T-helper 2 cell treated with Interferon-gamma antibody and Interleukin-4, amounts not matched to agents 100 ng/mL and 5 ng/mL, for 36 hours (primary cell): ENCODE measurements around the gene HARS1. TPM values are rescaled to one million over a fixed set of nuclear protein-coding genes. Genes with fewer than 3 reads are reported as not detected.
"Not testable (repeated sequence)": the region's sequence is repeated elsewhere in the genome, so short reads cannot be mapped to it uniquely, and the experiment has no call there.

Source experiments
- intact Hi-C: fragments of 100-400 bp; cut with micrococcal nuclease; formaldehyde crosslinking; loops from one replicate; pipeline ENCODE4 v1.15.1; 2023
- total RNA-seq: library from RNA; stranded (reverse); gene quantifications from 2 replicates; pipeline ENCODE4 v1.2.3, GENCODE V29; 2022

HARS1 gene
- total RNA-seq, 1 donor from 2014 or later, result 83.4 TPM

DNA sequence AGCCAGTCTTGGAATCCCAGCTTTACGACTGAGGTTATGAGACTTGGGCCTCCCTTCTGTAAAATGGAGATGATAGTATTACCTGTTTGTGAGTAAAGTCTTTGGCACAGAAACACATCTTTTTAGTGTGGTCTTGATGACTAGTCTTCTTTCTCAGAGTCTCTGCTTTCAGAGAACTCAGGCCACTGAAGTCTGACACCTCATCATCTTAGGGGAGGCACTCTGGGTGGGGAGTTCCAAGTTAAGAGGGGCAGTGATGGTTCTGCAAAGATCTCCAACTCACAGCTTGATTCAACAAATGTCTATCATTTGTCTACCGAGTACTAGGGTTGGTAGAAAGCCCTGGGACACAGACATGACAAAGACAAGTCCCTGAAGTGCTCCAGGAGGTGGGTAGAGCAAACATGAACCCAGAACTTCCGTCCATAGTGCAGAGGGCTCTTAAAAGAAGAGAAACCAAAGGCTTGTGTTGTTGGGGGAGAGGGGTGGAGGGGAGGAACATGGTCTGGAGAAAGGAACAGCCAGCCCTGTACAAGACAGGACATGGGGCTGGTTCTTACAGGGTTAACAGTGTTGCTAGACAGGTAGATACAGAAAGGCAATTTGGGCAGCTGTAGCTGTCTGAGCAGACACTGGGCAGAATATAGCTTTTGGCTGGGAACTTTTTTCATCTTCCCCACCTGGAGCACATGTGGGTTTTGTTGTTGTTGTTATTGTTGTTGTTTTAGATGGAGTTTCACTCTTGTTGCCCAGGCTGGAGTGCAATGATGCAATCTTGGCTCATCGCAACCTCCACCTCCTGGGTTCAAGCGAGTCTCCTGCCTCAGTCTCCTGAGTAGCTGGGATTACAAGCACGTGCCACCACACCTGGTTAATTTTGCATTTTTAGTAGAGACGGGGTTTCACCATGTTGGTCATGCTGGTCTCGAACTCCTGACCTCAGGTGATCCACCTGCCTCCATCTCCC lies 55.6 kb downstream of the HARS1 start:
- intact Hi-C loops, result loop anchor here (1.0 to 5.0 kb wide), 4 partner anchors 234 to 393 kb away; partner anchors contain the start of genes ANKHD1, PFDN1 and SLC4A9

DNA sequence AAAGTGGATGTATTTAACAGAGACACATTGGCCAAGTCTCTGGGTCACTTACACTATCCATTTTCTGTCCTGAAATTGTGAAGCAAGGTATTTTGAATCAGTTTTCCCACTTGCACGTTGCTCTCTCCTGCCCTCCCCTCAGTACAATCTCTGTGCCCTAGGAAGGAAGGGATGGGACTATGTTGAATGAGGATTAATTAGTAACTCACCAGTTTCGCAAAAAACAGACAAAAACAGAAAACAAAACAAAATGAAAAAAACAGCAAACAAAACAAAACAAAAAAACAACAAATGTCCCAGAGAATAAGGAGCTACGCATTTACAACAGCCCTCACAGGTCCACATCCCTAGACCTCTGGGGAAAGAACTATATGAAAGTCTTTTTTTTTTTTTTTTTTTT lies 57.1 kb downstream of the HARS1 start:
- intact Hi-C loops, result no loop called here

DNA sequence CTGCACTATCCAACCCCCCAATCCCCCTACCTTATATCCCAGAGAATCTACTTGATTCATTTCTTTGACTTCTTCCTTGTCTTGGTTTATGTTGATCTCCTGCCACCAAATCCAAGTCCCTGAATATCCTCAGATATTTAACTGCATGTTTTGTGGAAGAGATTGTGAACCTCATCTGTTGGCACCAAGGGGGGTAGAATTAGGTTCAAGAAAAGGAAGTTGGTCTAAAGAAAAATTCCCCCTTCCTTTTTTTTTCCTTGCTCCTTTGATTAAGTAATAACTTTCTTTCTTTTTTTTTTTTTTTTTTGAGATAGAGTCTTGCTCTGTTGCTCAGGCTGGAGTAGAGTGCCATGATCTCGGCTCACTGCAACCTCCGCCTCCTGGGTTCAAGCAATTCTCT lies 57.7 kb downstream of the HARS1 start:
- intact Hi-C loops, result no loop called here

DNA sequence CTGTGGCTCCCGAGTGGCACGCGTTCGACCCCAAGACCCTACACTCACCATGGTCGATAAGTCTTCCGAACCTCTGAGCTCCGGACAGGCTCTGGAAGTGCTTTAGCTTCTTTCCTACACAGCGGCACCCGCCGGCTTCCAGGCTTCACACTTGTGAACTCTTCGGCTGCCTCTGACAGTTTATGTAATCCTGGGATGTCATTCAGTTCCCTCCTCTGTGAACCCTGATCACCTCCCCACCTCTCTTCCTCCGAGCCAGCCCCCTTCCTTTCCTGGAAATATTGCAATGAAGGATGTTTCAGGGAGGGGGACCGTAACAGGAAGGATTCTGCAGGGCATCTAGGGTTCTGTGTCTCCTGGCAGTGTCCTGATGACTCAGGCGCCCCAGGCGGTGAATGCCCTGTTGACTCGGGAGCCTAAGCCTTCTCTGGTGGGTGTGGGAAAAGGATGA lies 58.1 kb downstream of the HARS1 start, which contains the start of gene CD14:
Gene CD14, minus strand, starts transcription at position 155 of the 451 bp plus-strand sequence. Its CDS starts 104 bp downstream, at position 51.
- intact Hi-C loops, result no loop called here

DNA sequence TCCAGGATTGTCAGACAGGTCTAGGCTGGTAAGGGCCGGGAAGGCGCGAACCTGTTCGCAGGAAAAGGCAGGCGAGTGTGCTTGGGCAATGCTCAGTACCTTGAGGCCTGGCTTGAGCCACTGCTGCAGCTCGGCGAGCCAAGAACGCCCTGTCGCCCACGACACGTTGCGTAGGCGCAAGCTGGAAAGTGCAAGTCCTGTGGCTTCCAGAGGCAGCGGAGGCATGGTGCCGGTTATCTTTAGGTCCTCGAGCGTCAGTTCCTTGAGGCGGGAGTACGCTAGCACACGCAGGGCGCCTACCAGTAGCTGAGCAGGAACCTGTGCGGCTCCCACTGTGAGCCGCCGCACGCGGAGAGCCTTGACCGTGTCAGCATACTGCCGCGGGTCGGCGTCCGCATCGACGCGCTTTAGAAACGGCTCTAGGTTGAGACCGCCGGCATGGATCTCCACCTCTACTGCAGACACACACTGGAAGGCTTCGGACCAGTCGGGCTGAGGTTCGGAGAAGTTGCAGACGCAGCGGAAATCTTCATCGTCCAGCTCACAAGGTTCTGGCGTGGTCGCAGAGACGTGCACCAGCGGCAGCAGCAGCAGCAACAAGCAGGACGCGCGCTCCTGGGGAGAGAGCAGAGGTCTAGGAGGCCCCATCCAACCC lies 58.7 kb downstream of the HARS1 start:
- intact Hi-C loops, result no loop called here

DNA sequence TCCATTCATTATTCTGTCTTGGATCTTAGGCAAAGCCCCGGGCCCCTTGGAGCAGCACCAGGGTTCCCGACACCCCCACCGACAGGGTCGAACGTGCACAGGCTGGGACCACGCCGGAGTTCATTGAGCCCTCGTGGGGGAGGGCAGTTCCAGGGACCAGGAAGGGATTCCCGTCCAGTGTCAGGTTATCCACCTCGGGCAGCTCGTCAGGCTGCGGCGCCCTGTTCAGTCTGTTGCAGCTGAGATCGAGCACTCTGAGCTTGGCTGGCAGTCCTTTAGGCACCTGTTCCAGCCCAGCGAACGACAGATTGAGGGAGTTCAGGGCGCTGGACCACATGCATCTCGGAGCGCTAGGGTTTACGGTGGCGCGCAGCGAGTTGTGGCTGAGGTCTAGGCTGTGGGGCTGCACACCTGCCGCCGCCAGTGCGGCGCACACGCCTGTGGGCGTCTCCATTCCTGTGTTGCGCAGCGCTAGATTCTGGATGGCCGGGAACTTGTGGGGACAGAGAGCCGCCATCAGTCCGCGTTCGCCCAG lies 59.3 kb downstream of the HARS1 start:
- intact Hi-C loops, result no loop called here

DNA sequence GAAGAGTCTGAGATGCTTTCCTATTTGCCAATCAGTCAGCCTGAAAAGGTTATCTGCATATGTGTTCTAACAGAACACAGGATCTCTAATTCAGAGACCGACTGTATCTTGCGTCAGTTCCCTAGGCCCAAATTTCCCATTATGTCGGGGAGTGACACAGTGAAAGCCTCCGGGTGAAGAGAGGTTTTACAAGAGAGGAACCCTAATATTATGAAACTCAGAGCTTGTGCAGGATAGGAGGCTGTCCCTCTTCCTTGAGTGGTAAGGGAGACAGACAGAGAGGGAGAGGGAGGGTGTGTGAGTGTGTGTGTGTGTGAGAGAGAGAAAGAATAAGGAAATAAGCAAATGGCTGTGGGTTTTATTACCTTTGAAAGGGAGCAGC lies 60.1 kb downstream of the HARS1 start:
- intact Hi-C loops, result no loop called here

DNA sequence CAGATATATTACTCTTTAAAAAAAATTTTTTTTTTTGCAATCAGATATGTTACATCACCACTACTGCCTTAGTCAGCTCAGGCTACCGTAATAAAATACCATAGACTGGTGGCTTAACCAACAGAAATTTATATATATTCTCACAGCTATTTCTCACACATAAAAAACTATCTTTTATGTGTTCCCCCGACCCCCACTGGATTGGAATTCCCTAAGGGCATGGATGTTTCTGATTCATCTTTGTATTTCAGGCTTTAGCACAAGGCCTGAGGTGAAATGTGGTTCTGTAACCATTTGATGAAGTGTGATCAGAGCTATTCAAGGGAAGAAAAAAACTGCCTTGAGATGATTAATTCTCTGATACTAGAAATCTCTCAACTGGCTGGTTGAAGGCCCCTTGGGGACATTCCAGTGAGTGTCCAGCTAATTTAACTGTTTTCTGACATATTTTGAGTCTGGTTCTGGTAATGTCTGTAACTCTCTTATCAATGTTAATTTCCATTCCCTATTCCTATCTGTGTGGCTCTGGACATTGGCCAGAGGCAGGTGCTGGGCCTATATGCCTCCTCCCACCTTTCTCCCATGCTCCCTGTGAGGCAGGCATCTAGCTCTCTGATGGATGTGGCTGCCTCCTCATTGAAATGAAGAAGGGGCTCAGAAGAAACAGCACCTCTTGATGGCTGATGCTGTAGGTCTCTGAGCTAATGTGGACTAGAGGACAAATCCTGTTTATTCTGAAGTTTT lies 60.7 kb downstream of the HARS1 start:
- intact Hi-C loops, result no loop called here

DNA sequence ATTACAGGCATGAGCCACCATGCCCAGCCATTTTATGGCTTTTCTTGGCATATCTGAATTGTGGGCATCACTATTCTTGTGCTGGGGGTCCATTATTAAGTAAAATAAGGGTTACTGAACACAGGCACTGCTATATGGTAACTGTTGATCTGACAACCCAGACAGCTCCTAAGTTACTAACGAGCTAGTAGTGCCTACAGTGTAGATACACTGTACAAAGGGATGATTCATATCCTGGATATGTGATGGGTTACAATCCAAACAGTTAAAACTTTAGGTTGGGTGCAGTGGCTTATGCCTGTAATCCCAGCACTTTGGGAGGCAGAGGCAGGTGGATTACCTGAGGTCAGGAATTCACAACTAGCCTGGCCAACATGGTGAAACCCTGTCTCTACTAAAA lies 62.5 kb downstream of the HARS1 start:
- intact Hi-C loops, result no loop called here

DNA sequence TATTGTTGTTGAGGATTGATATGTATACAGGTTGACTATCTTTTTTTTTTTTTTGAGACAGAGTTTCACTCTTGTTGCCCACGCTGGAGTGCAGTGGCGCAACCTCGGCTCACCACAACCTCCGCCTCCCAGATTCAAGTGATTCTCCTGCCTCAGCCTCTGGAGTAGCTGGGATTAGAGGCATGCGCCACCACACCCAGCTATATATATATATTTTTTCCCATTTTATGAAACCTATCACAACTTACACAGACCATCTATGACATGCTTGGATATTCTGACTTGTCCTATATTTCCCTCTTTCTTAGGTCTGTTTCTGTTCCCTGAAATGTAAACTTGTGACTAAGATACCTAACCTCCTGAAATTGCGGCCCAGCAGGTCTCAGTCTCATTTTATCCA lies 63.2 kb downstream of the HARS1 start:
- intact Hi-C loops, result no loop called here

DNA sequence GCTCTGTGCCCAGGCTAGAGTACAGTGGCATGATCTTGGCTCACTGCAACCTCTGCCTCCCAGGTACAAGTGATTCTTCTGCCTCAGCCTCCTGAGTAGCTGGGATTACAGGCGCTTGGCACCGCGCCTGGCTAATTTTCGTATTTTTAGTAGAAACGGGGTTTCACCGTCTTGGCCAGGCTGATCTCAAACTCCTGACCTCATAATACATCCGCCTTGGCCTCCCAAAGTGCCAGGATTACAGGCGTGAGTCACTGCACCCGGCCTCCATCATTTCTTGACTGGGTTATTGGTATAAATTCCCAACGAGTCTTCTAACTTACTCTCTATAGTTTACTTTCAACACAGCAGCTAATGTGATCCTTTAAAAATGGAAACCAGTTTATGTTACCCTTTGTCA lies 66.3 kb downstream of the HARS1 start:
- intact Hi-C loops, result not testable (repeated sequence)

Other genes starting within 250 kb of the HARS1 start
- 6.0 and 6.7 TPM in 2 replicates for gene EIF4EBP3, start 143.7 kb downstream of the HARS1 start, total RNA-seq
- gene SRA1, start 133.9 kb downstream of the HARS1 start, total RNA-seq, result 39.3 and 41.2 TPM in 2 replicates
- gene APBB3, start 126.8 kb downstream of the HARS1 start, total RNA-seq, result 22.4 and 24.5 TPM in 2 replicates
- gene SLC35A4, start 126.5 kb downstream of the HARS1 start, total RNA-seq, result 86.4 and 93.4 TPM in 2 replicates
- 0.27 and 0.32 TPM in 2 replicates for gene CD14, start 58.2 kb downstream of the HARS1 start, total RNA-seq
- 36.4 and 38.6 TPM in 2 replicates for gene TMCO6, start 51.9 kb downstream of the HARS1 start, total RNA-seq
- 68.5 and 73.4 TPM in 2 replicates for gene NDUFA2, start 43.7 kb downstream of the HARS1 start, total RNA-seq
- 111 and 115 TPM in 2 replicates for gene IK, start 43.5 kb downstream of the HARS1 start, total RNA-seq
- 35.9 and 36.9 TPM in 2 replicates for gene WDR55, start 26.5 kb downstream of the HARS1 start, total RNA-seq
- 2.8 and 3.2 TPM in 2 replicates for gene DND1, start 17.8 kb downstream of the HARS1 start, total RNA-seq
- gene HARS2, start 85 bp upstream of the HARS1 start, total RNA-seq, result 31.1 and 33.8 TPM in 2 replicates
- gene ZMAT2, start 9.1 kb upstream of the HARS1 start, total RNA-seq, result 56.7 and 57.6 TPM in 2 replicates
- not detected in 2 replicates for gene PCDHA1, start 94.8 kb upstream of the HARS1 start, total RNA-seq
- not detected in 2 replicates for gene PCDHA2, start 103.5 kb upstream of the HARS1 start, total RNA-seq
- not detected in 2 replicates for gene PCDHA3, start 109.7 kb upstream of the HARS1 start, total RNA-seq
- not detected in 2 replicates for gene PCDHA4, start 115.7 kb upstream of the HARS1 start, total RNA-seq
- not detected in 2 replicates for gene PCDHA5, start 130.2 kb upstream of the HARS1 start, total RNA-seq
- gene PCDHA6, start 136.6 kb upstream of the HARS1 start, total RNA-seq, result not detected in 2 replicates
- gene PCDHA7, start 142.9 kb upstream of the HARS1 start, total RNA-seq, result not detected in 2 replicates
- not detected in 2 replicates for gene PCDHA8, start 149.8 kb upstream of the HARS1 start, total RNA-seq
- gene PCDHA9, start 157.0 kb upstream of the HARS1 start, total RNA-seq, result not detected in 2 replicates
- not detected in 2 replicates for gene PCDHA10, start 164.5 kb upstream of the HARS1 start, total RNA-seq
- not detected in 2 replicates for gene PCDHA11, start 177.6 kb upstream of the HARS1 start, total RNA-seq
- gene PCDHA12, start 183.9 kb upstream of the HARS1 start, total RNA-seq, result not detected in 2 replicates
- not detected in 2 replicates for gene PCDHA13, start 190.8 kb upstream of the HARS1 start, total RNA-seq
- not detected in 2 replicates for gene PCDHAC1, start 234.9 kb upstream of the HARS1 start, total RNA-seq